Subcutaneous adipose tissue (tissue), 4 donors: ENCODE results near the gene BAZ2B. TPM values are rescaled to one million over a fixed set of nuclear protein-coding genes. Genes with fewer than 3 reads are reported as not detected.

ENCODE experiments used
- total RNA-seq, 4 donors: library from RNA; depleted of rRNA; stranded (reverse); fragments of >200 nt; gene quantifications; one replicate each; pipeline ENCODE4 v1.1.0, GENCODE V29; 2016
- TF ChIP-seq, protein P1 (sequence below): fragments of 450-650 bp; IDR thresholded peaks from one replicate; pipeline ENCODE4 v1.5.1; 2016; ENCODE audit warnings: low read depth, mild to moderate bottlenecking, control low read depth, antibody characterized with exemption, moderate library complexity

BAZ2B gene
- total RNA-seq, 4 donors from 2014 or later: 106 to 128 (median 112) TPM

DNA sequence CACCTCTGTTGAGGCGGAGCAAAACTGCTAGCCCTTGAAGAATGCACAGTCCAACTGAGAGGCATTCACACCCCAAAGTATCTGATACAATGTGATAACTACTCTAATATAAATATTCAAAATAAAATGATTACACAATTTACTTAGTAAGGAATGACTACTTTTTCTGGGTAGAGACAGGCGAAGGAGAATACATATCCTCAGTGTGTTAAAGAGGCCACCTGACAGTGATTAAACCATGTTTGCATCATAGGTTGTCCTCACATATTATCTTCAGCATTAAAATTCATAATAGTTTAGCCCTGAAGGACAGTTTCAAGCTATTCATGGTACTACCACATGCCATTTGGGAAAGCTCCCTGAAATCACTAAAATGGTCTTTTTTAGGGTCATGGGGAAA, 16.9 kb upstream of the BAZ2B start:
- TF ChIP-seq, protein P1, sequence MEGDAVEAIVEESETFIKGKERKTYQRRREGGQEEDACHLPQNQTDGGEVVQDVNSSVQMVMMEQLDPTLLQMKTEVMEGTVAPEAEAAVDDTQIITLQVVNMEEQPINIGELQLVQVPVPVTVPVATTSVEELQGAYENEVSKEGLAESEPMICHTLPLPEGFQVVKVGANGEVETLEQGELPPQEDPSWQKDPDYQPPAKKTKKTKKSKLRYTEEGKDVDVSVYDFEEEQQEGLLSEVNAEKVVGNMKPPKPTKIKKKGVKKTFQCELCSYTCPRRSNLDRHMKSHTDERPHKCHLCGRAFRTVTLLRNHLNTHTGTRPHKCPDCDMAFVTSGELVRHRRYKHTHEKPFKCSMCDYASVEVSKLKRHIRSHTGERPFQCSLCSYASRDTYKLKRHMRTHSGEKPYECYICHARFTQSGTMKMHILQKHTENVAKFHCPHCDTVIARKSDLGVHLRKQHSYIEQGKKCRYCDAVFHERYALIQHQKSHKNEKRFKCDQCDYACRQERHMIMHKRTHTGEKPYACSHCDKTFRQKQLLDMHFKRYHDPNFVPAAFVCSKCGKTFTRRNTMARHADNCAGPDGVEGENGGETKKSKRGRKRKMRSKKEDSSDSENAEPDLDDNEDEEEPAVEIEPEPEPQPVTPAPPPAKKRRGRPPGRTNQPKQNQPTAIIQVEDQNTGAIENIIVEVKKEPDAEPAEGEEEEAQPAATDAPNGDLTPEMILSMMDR: no peak

DNA sequence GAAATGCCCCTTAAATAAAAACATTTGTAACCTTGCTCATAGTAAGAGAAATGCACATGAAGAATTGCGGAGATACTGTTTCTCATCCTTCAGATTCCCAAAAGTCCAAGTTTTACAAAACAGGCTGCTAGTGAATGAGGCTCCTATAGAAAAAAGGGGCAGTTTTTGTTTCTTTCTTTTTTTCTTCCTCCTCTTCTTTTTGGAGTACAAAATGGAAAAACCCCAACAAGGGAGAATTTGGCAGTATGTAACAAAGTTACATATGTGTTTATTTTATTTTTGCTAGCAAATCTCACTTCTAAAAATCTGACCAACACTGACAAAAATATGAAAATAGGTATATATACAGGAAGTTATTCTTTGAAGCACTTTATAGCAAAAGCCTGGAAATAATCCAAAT, 7.1 kb upstream of the BAZ2B start:
- TF ChIP-seq, protein P1: no peak

DNA sequence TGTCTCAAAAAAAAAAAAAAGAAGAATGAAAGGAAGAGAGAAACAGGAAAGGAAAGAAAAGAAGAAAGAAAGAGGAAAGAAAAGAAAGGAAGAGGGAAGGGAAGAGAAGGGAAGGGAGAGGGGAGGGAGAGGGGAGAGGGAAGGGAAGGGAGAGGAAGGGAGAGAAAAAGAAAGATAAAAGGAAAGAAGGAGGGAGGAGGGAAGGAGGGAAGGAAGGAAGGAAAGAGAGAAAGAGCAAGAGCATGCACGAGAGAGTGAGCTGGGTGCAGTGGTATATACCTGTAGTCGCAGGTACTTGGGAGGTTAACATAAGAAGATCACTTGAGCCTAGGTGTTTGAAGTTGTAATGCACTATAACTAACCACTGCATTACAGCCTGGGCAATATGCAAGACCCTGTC, 6.6 kb upstream of the BAZ2B start:
- TF ChIP-seq, protein P1: no peak

DNA sequence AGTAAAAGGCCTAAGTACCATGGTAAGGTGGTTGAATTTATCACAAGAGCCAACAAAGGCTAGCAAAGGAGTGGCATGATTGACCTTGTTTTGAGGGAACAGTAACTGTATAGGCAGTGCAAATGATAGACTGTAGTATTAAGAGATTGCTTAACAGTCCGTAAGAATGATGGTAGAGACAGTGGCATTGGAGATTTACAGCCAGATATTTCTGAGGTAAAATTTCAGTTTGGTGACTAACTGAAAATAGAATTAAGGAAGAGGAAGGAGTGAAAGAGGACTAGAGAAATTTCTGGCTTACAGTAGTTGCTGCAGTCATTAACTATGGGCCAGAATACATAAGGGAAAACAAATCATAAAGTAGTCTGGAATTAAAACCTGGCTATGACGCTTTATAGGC, 4.4 kb upstream of the BAZ2B start:
- TF ChIP-seq, protein P1: no peak

DNA sequence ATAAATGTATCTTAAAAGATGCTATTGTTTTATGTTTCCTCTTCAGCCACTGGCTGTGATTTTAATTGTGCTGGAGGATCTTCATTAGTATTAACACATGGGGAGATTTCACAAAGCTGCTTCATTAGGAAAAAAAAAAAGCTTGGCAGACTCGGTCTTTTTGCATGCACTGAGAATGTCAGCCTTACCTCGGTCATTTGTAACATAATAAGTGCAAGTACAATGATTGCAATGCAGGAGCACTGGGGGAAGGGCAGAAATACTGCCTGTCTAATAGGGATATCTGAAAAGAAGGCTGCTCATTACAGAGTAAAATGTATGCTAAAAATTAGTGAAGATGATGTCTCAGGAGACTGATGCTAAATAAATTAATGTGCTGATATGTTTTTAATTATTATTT, 1.3 kb upstream of the BAZ2B start:
- TF ChIP-seq, protein P1: no peak

DNA sequence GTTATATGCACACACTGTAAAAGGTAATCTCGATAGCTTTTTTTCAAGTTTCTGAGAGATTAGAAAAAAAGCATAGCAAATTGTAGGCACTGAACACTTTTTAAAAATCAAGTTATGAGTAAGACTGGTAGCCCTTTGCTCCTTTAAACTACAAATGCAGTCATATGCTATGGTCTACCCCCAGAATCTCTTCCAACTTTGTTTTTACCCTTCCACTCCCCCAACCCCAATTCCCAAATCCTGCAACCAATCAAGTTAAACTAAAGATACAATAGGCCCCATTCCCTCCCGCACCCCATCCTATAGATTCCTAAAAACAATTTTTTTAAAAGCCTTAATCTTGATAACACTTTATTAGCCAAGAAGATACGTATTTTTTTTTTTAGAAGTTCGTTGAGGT, 752 bp upstream of the BAZ2B start:
- TF ChIP-seq, protein P1: no peak

DNA sequence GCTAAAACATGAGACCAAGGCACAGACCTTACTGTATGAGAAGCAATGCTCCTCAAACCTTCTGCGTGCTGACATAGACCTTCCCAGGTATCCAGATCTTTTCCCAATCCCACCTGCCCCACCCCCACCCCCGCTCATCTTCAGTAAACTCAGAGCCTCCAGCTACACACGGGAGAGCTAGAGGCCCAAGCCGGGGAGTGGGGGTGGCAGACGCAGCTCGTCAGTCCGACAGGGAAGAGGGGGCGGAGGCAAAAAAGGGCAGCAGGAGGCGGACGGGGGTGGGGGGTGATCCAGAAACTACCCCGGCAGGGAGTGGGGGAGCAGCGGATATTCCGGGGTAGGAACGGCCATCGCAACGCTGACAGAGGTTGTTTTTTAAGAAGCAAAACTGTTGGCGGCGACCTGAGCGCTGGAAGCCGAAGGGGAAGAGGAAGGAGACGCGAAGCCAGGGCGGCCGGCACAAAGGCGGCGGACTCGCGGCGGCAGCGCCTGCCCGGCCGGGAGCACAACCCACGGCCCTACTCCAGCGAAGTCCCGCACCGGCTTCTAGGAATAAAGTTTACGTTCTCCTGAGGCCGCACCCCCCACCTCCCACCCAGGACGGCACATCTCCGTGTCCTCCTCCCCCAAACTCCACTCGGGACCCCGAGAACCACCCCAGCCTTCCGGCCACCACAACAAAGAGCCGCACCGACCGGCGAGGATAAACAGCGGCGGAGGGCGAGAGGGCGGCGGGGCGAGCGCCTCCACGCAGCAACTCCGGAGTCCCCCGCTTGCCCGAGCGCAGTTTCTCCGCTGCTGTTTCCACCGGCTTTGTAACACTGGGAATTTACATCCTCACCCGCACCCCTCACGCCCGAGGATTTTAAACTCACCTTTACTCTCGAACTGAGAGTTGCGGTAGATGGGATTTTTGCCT, 722 bp downstream of the BAZ2B start:
- TF ChIP-seq, protein P1: no peak
